NCI-H2107 (cell line): Measurements from ENCODE around the gene FMN1.

ENCODE experiments used
- DNase-seq: peaks from one replicate; lab custom pipeline; 2025; lab: John Stamatoyannopoulos, UW

The FMN1 gene

DNA sequence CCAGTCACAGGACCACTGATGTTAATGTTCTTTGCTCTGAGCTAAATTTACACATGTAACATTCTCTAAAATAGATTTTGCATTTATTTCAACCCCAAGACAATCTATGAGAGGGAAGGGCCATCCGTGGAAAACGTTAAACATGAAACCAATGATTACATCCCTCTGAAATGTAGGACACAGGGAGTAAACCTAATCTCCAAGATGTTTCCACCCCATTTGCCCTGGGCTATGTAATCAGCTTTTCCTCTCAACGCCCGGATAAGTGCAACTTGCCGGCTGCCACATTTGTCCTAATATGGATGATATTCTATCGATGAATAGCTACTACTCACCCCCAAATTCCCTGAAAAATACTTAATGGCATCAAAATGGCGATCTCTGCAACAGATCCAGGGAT, 6.4 kb upstream of the FMN1 start:
- DNase-seq: no peak

GRCh38 chr15:33200444-33200843, 5.9 kb upstream of the FMN1 start:
- DNase-seq: no peak

GRCh38 chr15:33198541-33198940, 4.0 kb upstream of the FMN1 start:
- DNase-seq: no peak

GRCh38 chr15:33197636-33198035, 3.1 kb upstream of the FMN1 start:
- no peak for DNase-seq

- DNase-seq: no peak
These were observed 277 bp downstream of the FMN1 start for GRCh38 chr15:33194237-33194636.

- no peak for DNase-seq
These were observed 2.9 kb downstream of the FMN1 start for GRCh38 chr15:33191591-33191990.

GRCh38 chr15:33190539-33190938, 4.0 kb downstream of the FMN1 start:
- DNase-seq: no peak

GRCh38 chr15:33188641-33189257, 5.8 kb downstream of the FMN1 start:
- no peak for DNase-seq

- no peak for DNase-seq
These were observed 6.4 kb downstream of the FMN1 start for GRCh38 chr15:33188159-33188558.

DNA sequence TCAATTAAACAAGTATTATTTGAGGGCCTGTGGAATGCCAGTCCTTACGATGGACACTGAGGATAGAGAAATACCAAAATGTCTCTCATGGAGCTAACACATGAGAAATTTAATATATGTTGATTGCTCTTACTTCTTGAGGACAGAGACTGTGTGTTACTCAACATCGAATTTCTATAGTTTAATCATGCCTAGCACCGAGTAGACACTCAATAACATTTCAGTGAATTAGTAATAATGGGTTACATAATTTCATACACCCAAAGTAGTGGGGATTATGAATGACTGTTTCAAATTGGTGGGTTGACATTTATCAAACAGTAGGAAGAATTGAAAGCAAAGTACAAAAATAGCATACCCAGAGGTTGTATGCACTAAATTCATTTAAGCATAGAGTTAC, 11.2 kb downstream of the FMN1 start:
- DNase-seq: no peak

DNA sequence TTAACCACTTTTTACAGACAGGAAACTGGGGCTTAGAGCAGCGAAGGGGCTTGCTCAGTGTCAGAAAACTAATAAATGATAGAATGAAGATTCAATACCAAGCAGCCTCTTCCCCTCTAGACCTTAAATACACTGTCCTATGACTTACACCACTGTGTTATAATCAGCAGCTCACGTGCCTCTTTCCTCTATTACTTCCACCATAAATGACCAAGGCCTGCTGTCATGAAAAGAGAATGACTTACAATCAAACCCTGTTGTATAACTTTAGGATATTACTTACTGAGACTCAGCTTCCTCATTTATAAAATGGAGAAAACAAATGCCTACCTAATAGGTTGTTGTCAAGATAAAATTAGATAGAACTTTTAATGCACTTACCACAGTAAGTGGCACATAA, 11.6 kb downstream of the FMN1 start:
- no peak for DNase-seq

GRCh38 chr15:33182278-33182905, 12.1 kb downstream of the FMN1 start:
- no peak for DNase-seq

GRCh38 chr15:33179874-33180273, 14.6 kb downstream of the FMN1 start:
- no peak for DNase-seq

GRCh38 chr15:33171202-33171601, 23.3 kb downstream of the FMN1 start:
- no peak for DNase-seq

DNA sequence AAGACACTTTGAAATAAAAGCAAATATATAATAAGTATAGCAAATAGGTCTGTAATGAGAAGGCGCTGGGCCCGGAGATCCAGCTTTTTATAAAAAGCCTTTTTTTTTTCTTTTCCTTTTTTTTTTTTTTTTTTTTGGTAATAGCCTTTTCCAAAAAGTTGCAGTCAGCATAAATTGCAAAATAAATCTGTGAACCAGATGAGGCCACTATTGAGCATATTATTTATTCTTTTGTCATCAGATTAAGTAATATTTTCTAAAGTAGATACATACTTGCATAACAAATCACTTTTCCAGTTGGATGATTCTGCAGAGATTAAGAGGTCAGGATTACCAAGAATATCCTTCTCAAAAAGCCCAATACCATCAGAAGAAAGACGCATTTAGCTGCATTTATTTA, 24.9 kb downstream of the FMN1 start:
- DNase-seq: no peak

DNA sequence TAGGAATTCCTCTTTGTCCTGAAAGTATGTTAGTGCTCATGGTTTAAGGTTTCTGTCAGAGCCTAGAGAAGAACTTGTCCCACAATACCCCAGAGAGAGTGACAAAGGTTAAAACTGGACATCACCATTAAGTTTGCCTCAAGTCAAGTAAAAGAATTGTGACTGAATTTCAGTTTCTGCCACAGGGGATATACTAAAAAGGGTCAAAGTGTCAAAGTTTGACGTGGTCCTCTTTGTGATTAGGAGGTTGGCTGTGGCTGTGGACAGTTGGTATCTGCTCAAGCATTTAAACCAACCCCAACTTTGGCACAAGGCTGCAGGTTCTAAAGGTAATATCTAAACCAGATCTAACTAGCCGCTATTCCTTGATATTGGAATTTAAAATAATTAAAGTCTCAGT, 26.1 kb downstream of the FMN1 start:
- no peak for DNase-seq

DNA sequence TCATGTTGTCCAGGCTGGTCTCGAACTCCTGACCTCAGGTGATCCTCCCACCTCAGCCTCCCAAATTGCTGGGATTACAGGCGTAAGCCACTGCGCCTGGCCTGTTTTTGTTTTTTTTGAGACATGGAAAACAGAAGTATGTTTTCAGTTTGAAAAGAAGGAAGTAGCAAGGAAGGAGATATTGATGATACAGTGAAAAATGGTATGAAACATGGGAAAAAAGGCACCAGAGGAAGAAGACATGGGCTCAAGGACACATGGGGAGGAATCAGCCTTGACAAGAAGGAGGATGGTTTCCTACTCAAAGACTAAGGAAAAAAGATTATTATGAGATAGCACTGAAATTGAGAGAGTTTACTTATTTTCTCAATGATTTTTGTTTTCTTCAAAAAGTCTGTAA, 30.7 kb downstream of the FMN1 start:
- no peak for DNase-seq

DNA sequence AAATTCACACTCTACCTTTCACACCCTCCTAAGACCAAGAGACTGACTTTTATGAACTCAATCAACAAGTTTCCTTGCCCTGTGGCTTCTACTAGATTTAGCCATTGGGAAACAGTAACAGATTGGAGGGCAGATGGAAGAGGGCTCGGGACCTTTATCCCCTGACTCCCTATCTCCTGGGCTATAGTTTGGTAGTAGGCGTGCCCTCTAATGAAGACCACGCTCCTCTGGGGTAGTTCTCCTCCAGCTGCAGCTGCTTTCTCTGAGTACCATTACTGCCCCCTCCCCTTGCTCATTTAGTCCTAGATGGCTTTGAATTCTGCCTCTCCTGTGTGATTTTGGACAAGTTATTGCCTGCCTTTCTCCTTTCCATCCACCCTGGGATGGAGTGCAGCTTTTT, 33.3 kb downstream of the FMN1 start:
- no peak for DNase-seq

DNA sequence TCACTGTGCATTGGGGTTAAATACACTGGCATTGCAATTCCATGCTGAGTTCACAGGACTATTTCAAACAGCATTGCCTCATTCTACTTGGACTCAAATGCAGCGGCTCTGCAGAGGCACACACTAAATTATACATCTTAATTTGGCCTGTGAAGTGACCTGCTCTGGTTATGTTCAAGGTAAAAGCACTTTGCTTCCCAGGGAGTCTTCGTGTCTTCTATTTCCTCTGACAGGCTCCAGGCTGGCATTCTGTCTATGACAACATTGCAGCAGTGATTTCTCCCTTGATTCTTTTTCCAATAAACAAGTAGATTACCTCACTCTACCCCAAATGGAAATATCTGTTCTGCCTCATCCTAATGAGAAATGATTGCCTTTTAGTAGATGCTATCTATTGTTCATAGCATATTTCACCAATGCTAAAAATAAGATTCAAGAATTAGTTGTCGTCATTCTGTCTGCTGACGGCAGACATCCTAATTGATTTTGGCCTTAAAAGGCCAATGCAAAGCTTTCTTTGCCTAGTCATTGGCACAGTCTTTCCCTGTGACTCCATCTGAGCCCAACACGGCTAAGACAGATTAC, 33.8 kb downstream of the FMN1 start:
- DNase-seq: no peak

GRCh38 chr15:33159726-33160453, 34.6 kb downstream of the FMN1 start:
- no peak for DNase-seq

- DNase-seq: no peak
These were observed 36.1 kb downstream of the FMN1 start for GRCh38 chr15:33158366-33158765.

GRCh38 chr15:33157371-33158037, 37.0 kb downstream of the FMN1 start:
- DNase-seq: no peak
